ENCODE measurements around the gene C4orf46. TPM values are rescaled to one million over a fixed set of nuclear protein-coding genes. Genes with fewer than 3 reads are reported as not detected.

The C4orf46 gene
- polyA plus RNA-seq, 1 of the 3 experiments (the other 2 are of a cell fraction) = 7.0 TPM

DNA sequence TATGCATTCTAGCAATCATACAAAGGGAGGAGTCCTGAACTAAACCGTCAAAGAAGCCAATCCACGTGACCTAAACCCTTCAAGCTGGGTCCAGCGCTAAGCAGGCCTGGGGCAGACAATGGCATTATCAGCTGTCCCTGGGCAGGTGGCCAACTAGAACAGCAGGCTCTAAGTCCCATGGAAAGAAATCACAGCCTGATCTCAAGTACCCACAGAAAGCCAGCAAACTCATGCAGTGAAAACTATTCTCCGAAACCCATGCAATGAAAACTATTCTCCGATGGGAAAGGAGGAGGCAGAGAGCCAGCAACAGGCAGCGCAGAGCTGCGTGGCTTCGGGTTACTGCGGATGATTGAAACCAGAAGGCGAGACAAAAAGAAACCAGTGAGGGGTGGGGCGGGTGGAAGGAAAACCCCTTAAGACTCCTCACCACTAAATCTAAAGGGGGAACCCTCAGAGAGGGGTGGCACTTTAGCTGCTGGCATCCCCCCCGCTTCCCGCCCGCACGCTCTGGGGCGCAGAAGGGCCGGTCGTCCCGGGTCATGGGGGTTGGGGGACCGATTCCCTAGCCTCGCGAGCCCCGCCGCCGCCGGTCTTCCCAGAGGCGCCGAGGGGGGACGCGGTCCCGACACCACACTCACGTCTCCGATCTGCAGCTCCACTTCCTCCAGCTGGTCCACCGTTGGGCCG lies 567 bp downstream of the C4orf46 start (continued):
- TF ChIP-seq TAF1 (IDR thresholded peaks at IDR 0.05; ENCODE audit: borderline replicate concordance, low read depth, low read length) = peak; percentile 8; the same call in 1 of the 2 replicates
- no peak for TF ChIP-seq TEAD4 (IDR thresholded peaks at IDR 0.05; ENCODE audit: borderline replicate concordance, insufficient read depth)
- TF ChIP-seq NRF1 (IDR thresholded peaks at IDR 0.05; ENCODE audit: low read depth, low read length) = no peak
- no peak for TF ChIP-seq IRF3 (IDR thresholded peaks at IDR 0.05; ENCODE audit: low read depth, low read length)
- no peak for TF ChIP-seq FOSL2 (IDR thresholded peaks at IDR 0.05; ENCODE audit: borderline replicate concordance, low read depth)
- TF ChIP-seq NFIC (IDR thresholded peaks at IDR 0.05; ENCODE audit: borderline replicate concordance) = peak; percentile 74; the same call in 1 of the 2 replicates
- TF ChIP-seq EP300 (IDR thresholded peaks at IDR 0.05; ENCODE audit: borderline replicate concordance in 1 of 2, low read depth in 1 of 2, low read length in 1 of 2) = no peak
- TF ChIP-seq, protein P1, sequence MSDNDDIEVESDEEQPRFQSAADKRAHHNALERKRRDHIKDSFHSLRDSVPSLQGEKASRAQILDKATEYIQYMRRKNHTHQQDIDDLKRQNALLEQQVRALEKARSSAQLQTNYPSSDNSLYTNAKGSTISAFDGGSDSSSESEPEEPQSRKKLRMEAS (IDR thresholded peaks at IDR 0.05; ENCODE audit: low read depth) = peak; percentile 90
- TF ChIP-seq CHD2 (IDR thresholded peaks at IDR 0.05; ENCODE audit: low read length, partially characterized antibody) = peak; percentile 49
- TF ChIP-seq SMC3 (IDR thresholded peaks at IDR 0.05; ENCODE audit: low read depth, low read length) = no peak
- TF ChIP-seq, protein P2, sequence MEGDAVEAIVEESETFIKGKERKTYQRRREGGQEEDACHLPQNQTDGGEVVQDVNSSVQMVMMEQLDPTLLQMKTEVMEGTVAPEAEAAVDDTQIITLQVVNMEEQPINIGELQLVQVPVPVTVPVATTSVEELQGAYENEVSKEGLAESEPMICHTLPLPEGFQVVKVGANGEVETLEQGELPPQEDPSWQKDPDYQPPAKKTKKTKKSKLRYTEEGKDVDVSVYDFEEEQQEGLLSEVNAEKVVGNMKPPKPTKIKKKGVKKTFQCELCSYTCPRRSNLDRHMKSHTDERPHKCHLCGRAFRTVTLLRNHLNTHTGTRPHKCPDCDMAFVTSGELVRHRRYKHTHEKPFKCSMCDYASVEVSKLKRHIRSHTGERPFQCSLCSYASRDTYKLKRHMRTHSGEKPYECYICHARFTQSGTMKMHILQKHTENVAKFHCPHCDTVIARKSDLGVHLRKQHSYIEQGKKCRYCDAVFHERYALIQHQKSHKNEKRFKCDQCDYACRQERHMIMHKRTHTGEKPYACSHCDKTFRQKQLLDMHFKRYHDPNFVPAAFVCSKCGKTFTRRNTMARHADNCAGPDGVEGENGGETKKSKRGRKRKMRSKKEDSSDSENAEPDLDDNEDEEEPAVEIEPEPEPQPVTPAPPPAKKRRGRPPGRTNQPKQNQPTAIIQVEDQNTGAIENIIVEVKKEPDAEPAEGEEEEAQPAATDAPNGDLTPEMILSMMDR (IDR thresholded peaks at IDR 0.05) = no peak
- TF ChIP-seq RXRA (IDR thresholded peaks at IDR 0.05; ENCODE audit: borderline replicate concordance, low read depth) = no peak
- TF ChIP-seq MEF2A (IDR thresholded peaks at IDR 0.05; ENCODE audit: borderline replicate concordance, low read depth) = no peak
- TF ChIP-seq, protein P3, sequence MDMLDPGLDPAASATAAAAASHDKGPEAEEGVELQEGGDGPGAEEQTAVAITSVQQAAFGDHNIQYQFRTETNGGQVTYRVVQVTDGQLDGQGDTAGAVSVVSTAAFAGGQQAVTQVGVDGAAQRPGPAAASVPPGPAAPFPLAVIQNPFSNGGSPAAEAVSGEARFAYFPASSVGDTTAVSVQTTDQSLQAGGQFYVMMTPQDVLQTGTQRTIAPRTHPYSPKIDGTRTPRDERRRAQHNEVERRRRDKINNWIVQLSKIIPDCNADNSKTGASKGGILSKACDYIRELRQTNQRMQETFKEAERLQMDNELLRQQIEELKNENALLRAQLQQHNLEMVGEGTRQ (IDR thresholded peaks at IDR 0.05; ENCODE audit: borderline replicate concordance, low read depth, low read length) = 0 out of 2 replicates have a peak, but pooled peaks have one; percentile 21
- no peak for TF ChIP-seq GABPA (IDR thresholded peaks at IDR 0.05; ENCODE audit: low read depth)

GRCh38 chr4:158669310-158669709 lies 2.4 kb downstream of the C4orf46 start:
- no peak for DNase-seq
- CTCF ChIA-PET = interaction anchor here (1.0 to 3.8 kb wide), 2 partner anchors 13 to 415 kb away, joined by 3 to 19 read pairs; no protein-coding TSS in a partner anchor

More at GRCh38 chr4:158669310-158669709, 2.4 kb downstream of the C4orf46 start:
- peaks cover 17% of the 10 kb centered on the region; the same call in 1 of the 2 replicates for H4K20me1 ChIP-seq (ENCODE audit: insufficient read depth)
- no peak overlapping the region for H3K4me3 ChIP-seq (ENCODE audit: low read depth in 2 of 2, low read length in 1 of 2)
- no peak overlapping the region; the same call in 1 of the 2 replicates for H3K4me2 ChIP-seq
- H3K27ac ChIP-seq (ENCODE audit: low read depth in 2 of 2, low read length in 1 of 2) = no peak overlapping the region
- POLR2A ChIA-PET = no interaction called here
- no peaks in the 10 kb centered on the region for H3K27me3 ChIP-seq (ENCODE audit: insufficient read depth)
- H3F3A ChIP-seq (replicated peaks; ENCODE audit: insufficient read depth) = peaks cover 23% of the 10 kb centered on the region
- H3K9me3 ChIP-seq = no peaks in the 10 kb centered on the region
- H3K4me1 ChIP-seq (ENCODE audit: control insufficient read depth in 1 of 2, insufficient read depth in 2 of 2, low read depth in 1 of 2, low read length in 1 of 2) = peaks cover 14 to 16% of the 10 kb centered on the region in 2 experiments; a peak in 3 of 4 replicates
- H3K36me3 ChIP-seq (replicated peaks in 1 of 2; ENCODE audit: control insufficient read depth in 1 of 2, insufficient read depth in 2 of 2, low read length in 1 of 2) = peaks cover 14 to 16% of the 10 kb centered on the region in 2 experiments
- H3K9me2 ChIP-seq = no peaks in the 10 kb centered on the region
- no peak overlapping the region for H3K9ac ChIP-seq
- no peak overlapping the region for H2AFZ ChIP-seq (ENCODE audit: low read depth)
- 93% methylated on average over 7 of the region's 7 CpGs for WGBS (ENCODE audit: low lambda C conversion rate)
- TF ChIP-seq, protein P1 (IDR thresholded peaks at IDR 0.05; ENCODE audit: low read depth) = no peak
- H3K79me2 ChIP-seq (ENCODE audit: insufficient read depth) = peaks cover 60% of the 10 kb centered on the region

All from SK-N-SH (cell line).